Lung (tissue), 12 donors: ENCODE data around the gene APOA4. TPM values are rescaled to one million over a fixed set of nuclear protein-coding genes. Genes with fewer than 3 reads are reported as not detected.

ENCODE experiments used
- ATAC-seq: fragments of 200-7000 bp; cut with Tn5 transposase; one replicate; pipeline ENCODE4 v1.9.1; 2020; ENCODE audit warnings: moderate number of reproducible peaks; ENCODE audit not compliant: insufficient read depth, low FRiP score
- DNase-seq, 3 donors: peaks; one replicate each; pipeline ENCODE4 v3.0.0-alpha.2; 2013 to 2017
- H3K27ac ChIP-seq, 2 donors: one replicate each; pipeline ENCODE4 v1.5.1; 2013; ENCODE audit warnings: mild to moderate bottlenecking in 2 of 2, moderate library complexity in 2 of 2, control low read depth in 1 of 2, inconsistent platforms in 1 of 2, low read depth in 1 of 2, low read length in 1 of 2
- H3K27me3 ChIP-seq, 3 donors: one replicate each; pipeline ENCODE4 v1.5.1; 2013; ENCODE audit warnings: low read length in 2 of 3; ENCODE audit not compliant: control insufficient read depth in 3 of 3, insufficient read depth in 3 of 3
- H3K36me3 ChIP-seq, 4 donors: one replicate each; pipeline ENCODE4 v1.5.1; 2013; ENCODE audit warnings: low read length in 4 of 4, mild to moderate bottlenecking in 1 of 4, moderate library complexity in 1 of 4; ENCODE audit not compliant: control insufficient read depth in 4 of 4, insufficient read depth in 4 of 4
- H3K4me1 ChIP-seq, 5 donors: one replicate each; pipeline ENCODE4 v1.5.1; 2013; ENCODE audit warnings: low read length in 5 of 5, mild to moderate bottlenecking in 2 of 5, moderate library complexity in 1 of 5; ENCODE audit not compliant: control insufficient read depth in 5 of 5, insufficient read depth in 5 of 5
- H3K4me3 ChIP-seq: one replicate; pipeline ENCODE4 v1.5.1; 2013; ENCODE audit warnings: mild to moderate bottlenecking, control low read depth, moderate library complexity
- H3K9ac ChIP-seq, 2 donors: one replicate each; pipeline ENCODE4 v1.5.1; 2013; ENCODE audit warnings: low read length in 2 of 2, control low read depth in 1 of 2; ENCODE audit not compliant: insufficient read depth in 1 of 2
- H3K9me3 ChIP-seq, 4 donors: one replicate each; pipeline ENCODE4 v1.5.1; 2013; ENCODE audit warnings: low read length in 3 of 4, mild to moderate bottlenecking in 1 of 4, moderate library complexity in 1 of 4; ENCODE audit not compliant: control insufficient read depth in 4 of 4, insufficient read depth in 3 of 4
- WGBS, 2 donors: extraction: QIAGEN DNeasy Blood & Tissue Kit; methylation state at CpG; one replicate each; pipeline ENCODE4 v1.1.7; 2013; 5-methylcytosine and 5-hydroxymethylcytosine counted together
- polyA plus RNA-seq, 2 donors: library from polyadenylated mRNA; stranded (reverse); fragments of 200-250 nt; gene quantifications; one replicate each; pipeline ENCODE4 v1.2.1, GENCODE V29; 2013
- total RNA-seq, 2 donors: library from RNA; depleted of rRNA in 1 of 2; stranded (reverse); fragments of >200 nt in 1 of 2; gene quantifications; one replicate each; pipeline ENCODE4 v1.2.1, GENCODE V29; 2014 to 2021
- TF ChIP-seq, protein P1 (sequence below): IDR thresholded peaks from 2 replicates; pipeline ENCODE4 v1.5.1; 2012; ENCODE audit warnings: mild to moderate bottlenecking; ENCODE audit errors: control extremely low read depth, extremely low read depth
- donor health status: control.
- donor health status: control.
- donor health status: Bipolar disorder and iron deficiency.
- donor health status: healthy.
- donor health status: DM: yes; HTN: yes; CAD: no.

Gene APOA4
- total and polyA plus RNA-seq, 4 donors = 0.06 TPM; not detected in 3

- no peak overlapping the region for H3K4me3 ChIP-seq
- TF ChIP-seq, protein P1, sequence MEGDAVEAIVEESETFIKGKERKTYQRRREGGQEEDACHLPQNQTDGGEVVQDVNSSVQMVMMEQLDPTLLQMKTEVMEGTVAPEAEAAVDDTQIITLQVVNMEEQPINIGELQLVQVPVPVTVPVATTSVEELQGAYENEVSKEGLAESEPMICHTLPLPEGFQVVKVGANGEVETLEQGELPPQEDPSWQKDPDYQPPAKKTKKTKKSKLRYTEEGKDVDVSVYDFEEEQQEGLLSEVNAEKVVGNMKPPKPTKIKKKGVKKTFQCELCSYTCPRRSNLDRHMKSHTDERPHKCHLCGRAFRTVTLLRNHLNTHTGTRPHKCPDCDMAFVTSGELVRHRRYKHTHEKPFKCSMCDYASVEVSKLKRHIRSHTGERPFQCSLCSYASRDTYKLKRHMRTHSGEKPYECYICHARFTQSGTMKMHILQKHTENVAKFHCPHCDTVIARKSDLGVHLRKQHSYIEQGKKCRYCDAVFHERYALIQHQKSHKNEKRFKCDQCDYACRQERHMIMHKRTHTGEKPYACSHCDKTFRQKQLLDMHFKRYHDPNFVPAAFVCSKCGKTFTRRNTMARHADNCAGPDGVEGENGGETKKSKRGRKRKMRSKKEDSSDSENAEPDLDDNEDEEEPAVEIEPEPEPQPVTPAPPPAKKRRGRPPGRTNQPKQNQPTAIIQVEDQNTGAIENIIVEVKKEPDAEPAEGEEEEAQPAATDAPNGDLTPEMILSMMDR = no peak
- peaks cover 0 to 22% (median 3%) of the 10 kb centered on the region in 5 donors for H3K4me1 ChIP-seq
- 78 to 89% methylated on average over 8 of the region's 8 CpGs for WGBS, 2 donors
- H3K27ac ChIP-seq = no peak overlapping the region
- no peaks in the 10 kb centered on the region for H3K36me3 ChIP-seq
- H3K9me3 ChIP-seq = no peaks in the 10 kb centered on the region
- ATAC-seq (no peak), DNase-seq (no peak)
- peaks cover 0 to 2% (median 0%) of the 10 kb centered on the region in 3 donors for H3K27me3 ChIP-seq
- no peak overlapping the region for H3K9ac ChIP-seq
Measured at GRCh38 chr11:116792869-116793771, 30.0 kb downstream of the APOA4 start.

DNA sequence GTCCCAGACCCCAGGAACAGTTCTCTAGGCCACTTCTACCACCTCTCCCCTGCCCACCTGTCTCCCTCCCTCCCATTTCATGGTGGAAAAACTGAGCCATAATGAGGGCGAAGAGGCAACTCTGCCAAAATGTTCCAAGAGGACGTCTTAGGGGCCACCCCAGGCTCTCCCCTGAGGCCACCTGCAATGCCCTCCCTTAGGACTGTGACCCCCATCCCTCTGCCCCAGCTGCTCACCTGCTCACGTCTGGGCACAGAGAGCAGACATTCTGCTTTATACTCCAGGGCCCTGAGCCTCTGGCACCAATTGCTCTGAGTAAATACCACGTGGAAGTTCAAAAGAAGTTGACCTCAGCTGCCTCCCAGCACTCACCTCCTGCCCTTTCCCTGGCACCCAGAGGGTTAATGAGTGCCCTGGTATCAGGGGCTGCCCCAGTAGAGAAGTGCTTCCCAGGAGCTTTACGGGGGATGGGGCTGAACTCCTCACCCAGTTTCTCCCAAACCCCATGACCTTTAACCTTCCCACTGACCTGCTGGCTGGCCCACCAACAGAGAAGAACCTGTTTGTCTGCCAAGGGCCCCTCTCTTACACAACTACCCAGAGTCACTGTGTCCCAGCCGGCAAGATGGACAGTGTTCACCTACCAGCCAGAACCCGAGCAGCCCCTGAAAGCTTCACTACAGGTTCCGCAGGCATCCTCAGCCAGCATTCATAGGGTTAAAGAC is 30.8 kb downstream of the APOA4 start:
- TF ChIP-seq, protein P1 = no peak
- Histone ChIP-seq H3K27ac (no peak overlapping the region), H3K27me3 (peaks cover 0 to 2% (median 0%) of the 10 kb centered on the region in 3 donors), H3K9me3 (no peaks in the 10 kb centered on the region), H3K4me3 (no peak overlapping the region), H3K4me1 (peaks cover 0 to 23% (median 3%) of the 10 kb centered on the region in 5 donors), H3K9ac (no peak overlapping the region), H3K36me3 (no peaks in the 10 kb centered on the region)
- 73 to 84% methylated on average over 8 of the region's 8 CpGs for WGBS, 2 donors
- DNase-seq (no peak), ATAC-seq (no peak)

DNA sequence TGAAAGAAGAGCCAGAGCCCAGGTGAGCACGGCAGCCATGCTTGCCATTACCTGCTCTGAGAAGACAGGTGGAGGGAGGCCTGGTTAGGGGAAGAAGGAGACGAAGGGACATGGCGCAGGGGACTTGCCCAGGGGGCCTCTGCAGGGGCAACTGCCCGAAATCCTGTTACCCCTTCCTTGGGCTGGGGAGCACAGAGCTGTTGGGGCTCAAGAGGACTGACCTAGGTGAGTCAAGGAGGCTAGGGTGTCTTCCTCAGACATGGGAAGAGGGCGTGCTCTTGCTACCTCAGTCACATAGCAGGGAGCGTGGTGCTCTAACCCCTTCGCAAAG is 31.3 kb downstream of the APOA4 start, which contains the start of gene APOA5:
APOA5 (minus strand) TSS at position 67 of the 331 bp plus-strand sequence; CDS start at position 48, 19 bp downstream.
- DNase-seq = no peak
- Histone ChIP-seq H3K27ac (no peak within 1 kb of the TSS), H3K9ac (no peak within 1 kb of the TSS), H3K4me3 (no peak within 1 kb of the TSS), H3K9me3 (no peaks in the 10 kb centered on the region), H3K4me1 (peaks cover 3 to 28% (median 7%) of the 10 kb centered on the region in 5 donors), H3K36me3 (no peaks in the 10 kb centered on the region), H3K27me3 (peaks cover 0 to 2% (median 0%) of the 10 kb centered on the region in 3 donors)
- ATAC-seq = no peak
- WGBS, 2 donors = 91 to 93% methylated on average over 7 of the region's 7 CpGs
- TF ChIP-seq, protein P1 = no peak
